HG02588 (cell line): Measurements from ENCODE around the gene FAM13A.
A peak's percentile ranks its signal among the peaks of the same experiment; 100 is the strongest.
"Not testable (repeated sequence)": the region's sequence is repeated elsewhere in the genome, so short reads cannot be mapped to it uniquely, and the experiment has no call there.

Experiments
- ATAC-seq: cut with Tn5 transposase; IDR thresholded peaks from one replicate; pipeline ENCODE4 v1.9.1; 2021; ENCODE audit warnings: mild to moderate bottlenecking, moderate library complexity; ENCODE audit not compliant: unreplicated experiment

Gene FAM13A

GRCh38 chr4:88908521-88908920 is 148.5 kb downstream of the FAM13A start:
- ATAC-seq, result no peak

GRCh38 chr4:88908003-88908402 is 149.0 kb downstream of the FAM13A start:
- no peak for ATAC-seq

- no peak for ATAC-seq
Measured at GRCh38 chr4:88907478-88907877, 149.5 kb downstream of the FAM13A start.

- ATAC-seq, result not testable (repeated sequence)
Measured at GRCh38 chr4:88904240-88904639, 152.7 kb downstream of the FAM13A start.

GRCh38 chr4:88900432-88900831 is 156.6 kb downstream of the FAM13A start:
- ATAC-seq, result no peak

GRCh38 chr4:88897752-88898151 is 159.2 kb downstream of the FAM13A start:
- no peak for ATAC-seq

GRCh38 chr4:88897180-88897579 is 159.8 kb downstream of the FAM13A start:
- no peak for ATAC-seq

- ATAC-seq, result no peak
Measured at GRCh38 chr4:88893961-88894360, 163.0 kb downstream of the FAM13A start.

GRCh38 chr4:88892646-88893045 is 164.3 kb downstream of the FAM13A start:
- ATAC-seq, result no peak

GRCh38 chr4:88891636-88892035 is 165.3 kb downstream of the FAM13A start:
- no peak for ATAC-seq

- not testable (repeated sequence) for ATAC-seq
Measured at GRCh38 chr4:88887409-88887808, 169.6 kb downstream of the FAM13A start.

- no peak for ATAC-seq
Measured at GRCh38 chr4:88881227-88881569, 175.8 kb downstream of the FAM13A start.

- ATAC-seq, result no peak
Measured at GRCh38 chr4:88880501-88881226, 176.3 kb downstream of the FAM13A start.

- ATAC-seq, result no peak
Measured at GRCh38 chr4:88879991-88880390, 177.0 kb downstream of the FAM13A start.

- no peak for ATAC-seq
Measured at GRCh38 chr4:88878642-88879041, 178.3 kb downstream of the FAM13A start.

- ATAC-seq, result no peak
Measured at GRCh38 chr4:88870428-88870827, 186.6 kb downstream of the FAM13A start.

GRCh38 chr4:88868510-88868909 is 188.5 kb downstream of the FAM13A start:
- ATAC-seq, result no peak

GRCh38 chr4:88866862-88867550 is 190.0 kb downstream of the FAM13A start:
- ATAC-seq, result no peak

- ATAC-seq, result no peak
Measured at GRCh38 chr4:88865466-88865865, 191.5 kb downstream of the FAM13A start.

GRCh38 chr4:88865046-88865445 is 191.9 kb downstream of the FAM13A start:
- ATAC-seq, result no peak

- ATAC-seq, result no peak
Measured at GRCh38 chr4:88860586-88860985, 196.4 kb downstream of the FAM13A start.

GRCh38 chr4:88859191-88859812 is 197.7 kb downstream of the FAM13A start:
- ATAC-seq, result peak; percentile 15
